ENCODE results near the gene DNASE1L1.

Gene DNASE1L1

DNA sequence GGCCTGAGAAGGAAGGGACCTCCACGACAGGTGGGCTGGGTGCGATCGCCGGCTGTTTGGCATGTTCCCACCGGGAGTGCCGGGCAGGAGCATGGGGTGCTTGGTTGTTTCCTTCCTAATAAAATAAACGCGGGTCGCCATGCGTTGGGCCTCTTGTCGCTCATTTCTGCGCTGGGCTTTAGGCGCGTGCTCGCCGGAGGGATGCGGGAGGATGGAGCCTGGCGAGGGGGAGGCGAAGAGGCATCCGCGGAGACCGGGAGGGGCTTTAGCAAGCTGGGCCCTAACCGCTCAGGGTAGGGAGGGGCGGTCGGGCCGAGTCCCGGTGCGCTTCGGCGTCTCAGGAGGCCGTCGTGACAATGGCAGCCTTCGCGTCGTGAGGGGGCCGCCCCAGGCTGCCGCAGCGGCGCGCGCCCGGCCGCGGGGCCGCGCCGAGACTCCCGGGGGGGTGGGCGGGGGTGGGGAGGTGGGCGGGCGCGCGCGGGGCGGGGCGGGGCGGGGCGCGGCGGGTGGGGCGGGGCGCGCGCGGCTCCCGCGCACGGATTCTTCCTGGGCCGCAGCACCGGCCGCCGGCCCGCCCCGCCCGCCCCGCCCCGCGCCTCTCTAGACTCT lies 27.4 kb upstream of the DNASE1L1 start:
- DNase-seq, result peak; percentile 46

DNA sequence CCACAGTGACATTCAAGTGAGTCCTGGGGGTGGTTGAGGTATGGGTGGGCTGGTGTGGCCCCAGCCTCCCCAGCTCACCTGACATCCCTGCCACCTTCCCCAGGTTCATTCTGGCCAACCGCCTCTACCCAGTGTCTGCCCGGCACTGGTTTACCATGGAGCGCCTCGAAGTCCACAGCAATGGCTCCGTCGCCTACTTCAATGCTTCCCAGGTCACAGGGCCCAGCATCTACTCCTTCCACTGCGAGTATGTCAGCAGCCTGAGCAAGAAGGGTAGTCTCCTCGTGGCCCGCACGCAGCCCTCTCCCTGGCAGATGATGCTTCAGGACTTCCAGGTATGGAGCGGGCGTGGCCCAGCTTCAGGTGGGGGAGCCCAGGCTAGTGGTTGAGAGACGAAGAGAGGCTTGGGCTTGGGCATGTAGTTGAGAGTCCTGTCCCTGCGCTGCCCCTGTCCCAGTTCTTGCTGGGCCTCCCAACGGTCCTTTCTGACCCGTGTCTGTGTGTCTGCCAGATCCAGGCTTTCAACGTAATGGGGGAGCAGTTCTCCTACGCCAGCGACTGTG lies 26.2 kb upstream of the DNASE1L1 start:
- no peak for DNase-seq

DNA sequence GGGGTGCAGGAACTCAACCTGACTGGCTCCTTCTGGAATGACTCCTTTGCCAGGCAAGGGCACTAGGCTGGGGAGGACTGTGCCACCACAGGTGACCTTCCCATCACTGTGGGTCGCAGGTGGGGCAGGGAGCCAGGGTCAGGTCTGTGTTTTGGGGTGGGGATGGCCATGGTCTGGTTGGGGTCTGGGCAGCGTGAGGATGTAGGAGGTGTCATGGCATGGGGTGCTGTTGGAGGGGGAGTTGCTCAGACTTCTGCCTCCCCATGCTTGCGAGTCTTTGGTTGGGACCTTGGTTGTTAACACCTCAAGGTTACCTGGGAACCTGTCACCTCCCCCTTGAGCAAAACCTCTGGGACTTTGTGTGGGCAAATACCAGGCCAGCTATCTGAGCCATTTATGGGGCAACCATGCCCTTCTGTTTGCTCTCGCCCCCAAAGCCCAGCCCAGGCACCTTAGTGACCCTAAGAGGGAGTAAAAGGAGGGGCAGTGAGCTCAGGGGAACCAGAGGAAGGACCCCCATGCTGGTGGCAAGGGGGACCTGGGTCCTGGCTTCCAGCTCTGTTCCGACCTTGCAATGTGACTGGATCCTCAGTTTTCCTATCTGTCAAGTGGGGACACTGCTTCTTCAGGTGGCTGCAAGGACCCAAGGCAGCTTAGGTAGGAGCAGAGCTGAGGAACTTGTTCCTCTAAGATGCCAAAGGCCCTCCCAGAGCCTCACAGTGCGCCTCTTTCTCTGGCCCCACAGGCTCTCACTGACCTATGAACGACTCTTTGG lies 25.5 kb upstream of the DNASE1L1 start:
- DNase-seq, result no peak

DNA sequence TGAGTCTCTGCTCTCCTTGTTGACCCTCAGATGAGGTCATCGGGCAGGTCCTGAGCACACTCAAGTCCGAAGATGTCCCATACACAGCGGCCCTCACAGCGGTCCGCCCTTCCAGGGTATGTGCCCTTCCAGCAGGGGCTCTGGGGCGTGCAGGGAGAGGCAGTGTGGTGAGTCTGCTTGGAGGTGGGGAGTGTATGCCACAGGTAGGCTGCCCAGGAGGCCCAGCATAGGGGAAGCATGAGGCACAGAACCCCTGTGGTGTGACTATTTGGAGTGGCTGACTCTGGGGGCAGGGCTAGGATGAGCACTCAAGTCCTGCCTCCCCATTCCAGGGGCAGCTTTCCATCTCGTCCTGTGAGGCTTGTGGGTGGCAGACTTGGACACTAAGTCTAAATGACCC lies 24.6 kb upstream of the DNASE1L1 start:
- no peak for DNase-seq

DNA sequence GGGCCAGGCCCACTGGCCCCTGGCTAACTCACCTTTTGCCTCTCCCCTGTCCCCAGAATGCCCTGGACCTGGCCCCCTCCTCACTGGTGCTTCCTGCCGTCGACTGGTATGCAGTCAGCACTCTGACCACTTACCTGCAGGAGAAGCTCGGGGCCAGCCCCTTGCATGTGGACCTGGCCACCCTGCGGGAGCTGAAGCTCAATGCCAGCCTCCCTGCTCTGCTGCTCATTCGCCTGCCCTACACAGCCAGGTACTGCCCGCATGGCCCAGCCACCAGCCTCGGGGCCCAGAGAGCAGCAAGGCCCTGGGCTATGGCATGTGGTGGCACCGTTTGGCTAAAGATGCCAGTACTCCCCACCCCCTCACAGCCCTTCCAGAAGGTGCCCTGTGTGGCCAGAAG lies 23.2 kb upstream of the DNASE1L1 start:
- DNase-seq, result no peak

DNA sequence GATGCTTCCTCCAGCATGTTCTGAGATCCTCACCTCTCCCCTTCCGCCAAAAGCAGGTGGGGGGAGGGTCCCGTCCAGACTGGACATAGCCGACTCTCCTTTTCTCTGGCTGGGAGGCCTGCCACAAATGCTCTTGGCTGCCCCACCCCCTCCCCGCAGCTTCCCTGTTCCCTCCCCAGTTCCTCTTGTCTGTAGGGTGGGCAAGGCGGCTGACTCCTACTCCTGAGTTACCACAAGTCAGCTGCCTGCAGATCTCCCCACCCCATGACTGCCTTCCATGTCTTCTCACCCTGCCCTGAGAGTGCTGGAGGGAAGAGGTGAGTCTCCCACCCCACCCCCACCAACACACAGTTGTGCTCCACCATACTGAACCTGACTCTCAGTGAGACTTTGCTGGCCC lies 22.3 kb upstream of the DNASE1L1 start:
- no peak for DNase-seq

DNA sequence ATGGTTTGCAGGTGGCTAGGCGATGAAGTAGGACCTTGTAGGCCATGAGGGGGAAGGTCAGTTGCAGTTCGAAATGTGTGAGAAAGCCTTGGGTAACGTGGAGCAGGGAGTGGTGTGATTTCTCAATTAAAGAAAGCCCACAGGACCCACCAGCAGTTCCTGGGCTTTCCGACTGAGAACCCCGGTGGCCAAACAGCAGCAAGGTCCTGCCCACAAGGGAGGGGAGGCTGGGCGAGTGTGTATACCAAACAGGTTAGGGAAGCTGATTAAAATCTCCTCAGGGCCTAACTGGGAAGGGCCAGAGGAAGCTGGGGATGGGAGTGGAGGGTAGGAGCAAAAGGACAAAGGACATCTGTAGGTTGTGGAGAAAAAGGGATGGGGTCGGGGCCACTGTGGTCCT lies 21.9 kb upstream of the DNASE1L1 start:
- DNase-seq, result no peak

DNA sequence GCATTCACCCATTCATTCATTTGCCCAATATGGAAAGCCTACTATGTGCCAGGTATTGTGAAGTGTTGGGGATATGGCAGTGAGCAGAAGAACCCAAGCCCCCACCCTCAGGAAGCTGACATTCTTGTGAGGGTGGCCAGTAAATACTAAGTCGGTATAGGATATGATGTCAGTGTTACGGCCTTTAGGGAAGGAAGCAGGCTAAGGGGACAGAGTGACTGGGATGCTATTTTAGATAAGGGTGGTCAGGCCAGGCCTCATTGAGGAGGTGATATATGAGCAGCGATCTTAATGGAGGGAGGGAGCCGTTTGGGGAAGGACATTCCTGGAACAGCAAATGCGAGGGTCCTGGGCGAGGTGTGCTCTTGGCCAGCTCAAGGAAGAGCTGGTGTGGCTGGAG lies 21.4 kb upstream of the DNASE1L1 start:
- no peak for DNase-seq

DNA sequence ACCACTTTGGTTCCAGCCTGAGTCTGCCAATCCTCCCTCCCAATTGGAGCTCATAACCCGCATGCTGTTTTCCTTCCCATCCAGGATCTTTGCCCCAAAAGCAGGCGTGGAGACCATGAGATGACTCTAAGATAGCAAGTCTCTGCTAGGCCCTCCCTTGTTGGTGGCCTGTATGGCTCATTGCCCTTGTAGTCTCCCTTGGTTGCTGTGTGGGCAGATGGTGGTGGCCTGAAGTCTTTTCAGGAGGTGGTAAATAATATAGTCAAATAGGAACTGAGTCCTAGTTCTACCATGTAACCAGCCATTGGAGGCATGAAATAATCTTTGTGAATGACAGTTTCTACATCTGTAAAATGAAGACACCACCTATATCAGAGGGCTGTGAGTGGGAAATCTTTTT lies 20.7 kb upstream of the DNASE1L1 start:
- DNase-seq, result no peak

DNA sequence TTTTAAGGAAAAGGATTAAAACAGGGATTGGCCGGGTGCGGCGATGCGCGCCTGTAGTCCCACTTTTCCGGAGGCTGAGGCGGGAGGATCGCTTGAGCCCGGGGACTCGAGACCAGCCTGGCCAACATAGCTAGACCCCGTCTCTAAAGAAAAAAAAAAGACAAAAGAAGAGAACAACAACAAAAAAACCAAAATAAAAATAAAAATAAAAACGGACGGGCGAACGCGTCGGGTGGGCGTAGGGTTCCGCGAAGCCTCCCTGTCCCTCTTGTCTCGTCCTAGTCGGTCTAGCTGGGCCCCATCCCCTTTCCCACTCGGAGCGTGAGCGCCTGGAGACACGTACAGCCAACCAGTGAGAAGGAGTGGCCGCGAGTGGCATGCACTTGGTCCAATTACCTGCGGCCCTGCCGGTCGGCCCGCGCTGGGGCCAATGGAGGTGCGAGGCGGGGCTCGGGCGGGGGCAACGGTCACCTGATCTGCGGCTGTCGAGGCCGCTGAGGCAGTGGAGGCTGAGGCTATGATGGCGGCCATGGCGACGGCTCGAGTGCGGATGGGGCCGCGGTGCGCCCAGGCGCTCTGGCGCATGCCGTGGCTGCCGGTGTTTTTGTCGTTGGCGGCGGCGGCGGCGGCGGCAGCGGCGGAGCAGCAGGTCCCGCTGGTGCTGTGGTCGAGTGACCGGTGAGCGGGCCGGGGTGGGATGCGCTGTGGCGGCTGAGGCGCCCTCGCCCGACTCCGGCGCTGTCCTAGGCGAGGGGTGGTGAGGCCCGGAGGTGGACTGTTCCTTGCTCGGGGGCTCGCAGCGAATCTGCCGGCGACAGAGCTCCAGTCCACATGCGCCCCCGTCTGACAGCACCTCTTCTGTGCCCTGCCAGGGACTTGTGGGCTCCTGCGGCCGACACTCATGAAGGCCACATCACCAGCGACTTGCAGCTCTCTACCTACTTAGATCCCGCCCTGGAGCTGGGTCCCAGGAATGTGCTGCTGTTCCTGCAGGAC lies 19.4 kb upstream of the DNASE1L1 start, which contains the start of gene ATP6AP1:
Gene ATP6AP1, plus strand, starts transcription at position 502 of the 996 bp plus-strand sequence. Its CDS starts 16 bp downstream, at position 518.
- DNase-seq, result peak; percentile 96

DNA sequence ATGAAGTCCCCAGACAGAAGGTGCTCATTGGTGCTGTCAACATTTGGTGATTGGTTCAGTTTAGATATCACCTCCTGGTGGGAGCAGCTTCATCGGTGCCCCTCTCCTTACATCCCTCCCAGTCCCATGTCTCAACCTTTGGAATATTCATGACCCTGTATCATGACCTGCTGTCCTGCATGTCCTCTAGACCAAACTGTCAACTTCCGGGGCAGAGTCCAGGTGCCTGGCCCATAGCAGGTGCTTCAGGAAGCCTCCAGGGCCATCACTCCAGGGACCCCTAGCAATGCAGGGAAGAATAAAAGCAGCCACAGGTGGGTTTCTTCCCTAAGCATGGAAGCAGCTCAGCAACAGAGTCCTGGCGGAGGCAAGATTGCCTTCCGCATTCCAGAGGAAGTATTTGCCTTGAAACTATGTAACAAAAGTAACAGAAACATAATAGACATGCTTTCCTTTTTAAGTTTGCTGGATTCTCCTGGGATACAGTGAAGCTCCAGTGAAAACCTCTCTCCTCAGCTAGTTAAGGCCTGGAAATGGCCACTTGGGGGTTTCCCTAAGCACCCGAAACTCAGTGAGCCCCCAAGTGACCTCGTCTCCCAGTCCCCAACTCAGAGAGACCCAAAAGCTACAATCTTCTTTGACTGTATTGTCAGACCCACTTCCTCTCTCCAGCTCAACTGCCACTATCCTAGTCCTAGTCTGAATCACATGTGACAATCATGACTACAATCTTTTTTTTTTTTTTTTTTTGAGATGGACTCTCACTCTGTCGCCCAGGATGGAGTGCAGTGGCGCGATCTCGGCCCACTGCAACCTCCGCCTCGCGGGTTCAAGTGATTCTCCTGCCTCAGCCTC lies 18.1 kb upstream of the DNASE1L1 start:
- no peak for DNase-seq

DNA sequence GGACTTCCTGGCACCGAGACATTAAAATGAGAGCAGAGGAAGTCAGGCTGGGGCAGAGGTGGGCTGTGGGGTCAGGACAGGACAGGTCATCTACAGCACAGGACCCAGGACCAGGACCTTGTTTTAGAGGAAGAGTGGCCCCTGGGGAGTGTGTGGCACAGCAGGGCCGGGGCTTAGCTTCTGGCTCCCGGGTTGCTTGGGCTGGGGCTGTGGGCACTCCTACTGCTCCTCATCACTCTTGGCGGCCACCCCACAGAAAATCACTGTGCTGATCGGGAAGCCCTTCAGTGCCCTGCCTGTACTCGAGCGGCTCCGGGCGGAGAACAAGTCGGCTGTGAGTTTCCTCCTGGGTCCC lies 11.3 kb upstream of the DNASE1L1 start:
- no peak for DNase-seq

DNA sequence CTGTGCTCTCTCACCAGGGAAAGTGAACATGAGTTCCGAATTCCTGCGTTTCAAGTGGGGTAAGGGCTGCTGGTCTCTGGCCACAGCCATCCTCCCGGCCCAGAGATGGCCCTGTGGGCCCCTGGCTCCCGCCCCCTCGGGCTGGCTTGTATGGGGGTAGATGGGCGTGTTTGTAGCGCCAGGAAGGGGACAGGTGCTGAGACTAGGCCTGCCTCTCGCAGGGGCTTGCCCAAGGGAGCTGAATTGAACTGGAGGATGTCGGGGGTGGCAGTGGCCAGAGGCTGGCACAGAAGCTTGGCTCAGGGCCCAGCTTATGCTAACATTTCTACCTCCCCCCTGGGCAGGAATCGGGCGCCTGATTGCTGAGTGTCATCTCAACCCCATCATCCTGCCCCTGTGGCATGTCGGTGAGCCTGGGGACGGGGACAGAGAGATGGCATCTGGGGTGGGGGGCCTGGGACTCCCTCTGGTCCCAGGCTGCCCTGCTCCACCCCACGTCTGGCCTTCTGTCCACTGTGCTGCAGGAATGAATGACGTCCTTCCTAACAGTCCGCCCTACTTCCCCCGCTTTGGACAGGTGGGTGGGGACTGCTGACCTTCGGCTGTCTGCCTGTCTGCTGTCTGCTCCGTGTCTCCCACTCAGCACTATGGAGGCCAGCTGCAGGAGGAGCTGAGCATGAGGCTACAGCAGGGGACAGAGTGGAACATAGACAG lies 10.8 kb upstream of the DNASE1L1 start:
- no peak for DNase-seq

DNA sequence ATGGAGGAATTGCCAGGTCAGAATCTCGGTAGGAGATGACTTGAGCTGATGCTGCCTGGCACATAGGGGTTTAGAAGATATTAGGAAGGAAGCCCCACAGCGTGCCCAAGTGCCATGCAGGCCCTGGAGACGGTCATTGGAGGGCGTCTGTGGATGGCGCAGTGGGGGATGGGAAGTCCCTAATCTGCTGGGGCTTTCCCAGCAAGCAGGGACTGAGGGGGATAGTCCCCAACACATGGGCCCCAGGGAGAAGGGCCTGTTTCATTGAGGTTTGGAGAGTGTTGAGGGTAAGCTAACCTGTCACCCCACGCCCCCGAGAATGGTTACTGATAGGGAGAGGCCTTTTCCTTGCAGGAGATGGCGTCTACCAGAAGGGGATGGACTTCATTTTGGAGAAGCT lies 10.1 kb upstream of the DNASE1L1 start:
- DNase-seq, result no peak

DNA sequence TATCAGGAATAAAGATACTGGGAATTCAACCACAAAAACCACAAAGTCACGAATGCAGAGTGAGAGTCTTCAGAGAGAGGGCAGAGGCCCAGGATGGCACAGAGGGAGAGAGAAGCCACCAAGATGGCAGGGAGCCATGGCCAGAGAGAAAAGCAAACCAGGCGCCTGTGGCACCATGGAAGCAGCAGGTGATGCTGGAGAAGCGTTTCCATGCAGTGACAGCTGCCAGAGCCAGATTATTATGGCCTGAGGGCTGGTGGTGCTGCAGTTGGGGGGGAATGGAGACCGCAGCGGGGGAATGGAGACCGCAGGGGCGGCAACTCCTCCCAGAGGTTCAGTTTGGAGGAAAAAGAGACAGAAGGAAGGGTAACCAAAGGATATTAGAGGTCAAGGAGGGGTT lies 8.1 kb upstream of the DNASE1L1 start:
- DNase-seq, result no peak

DNA sequence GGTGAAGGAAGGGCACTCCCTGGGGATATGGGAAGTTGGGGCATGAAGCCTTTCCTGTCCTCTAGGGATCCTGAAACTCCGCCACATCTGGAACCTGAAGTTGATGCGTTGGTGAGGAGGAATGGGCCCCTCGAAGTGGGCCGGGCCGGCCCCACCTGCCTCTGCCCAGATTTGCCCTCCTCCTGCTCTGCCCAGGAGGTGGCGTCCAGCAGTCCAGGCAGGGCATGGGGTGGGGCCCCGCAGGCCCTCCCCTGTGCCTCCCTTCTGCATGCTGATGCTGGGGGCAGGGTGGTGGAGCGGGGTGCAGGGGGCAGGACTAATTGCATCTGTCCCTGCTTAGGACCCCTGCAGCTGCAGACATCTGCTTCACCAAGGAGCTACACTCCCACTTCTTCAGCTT lies 4.1 kb upstream of the DNASE1L1 start:
- DNase-seq, result no peak

DNA sequence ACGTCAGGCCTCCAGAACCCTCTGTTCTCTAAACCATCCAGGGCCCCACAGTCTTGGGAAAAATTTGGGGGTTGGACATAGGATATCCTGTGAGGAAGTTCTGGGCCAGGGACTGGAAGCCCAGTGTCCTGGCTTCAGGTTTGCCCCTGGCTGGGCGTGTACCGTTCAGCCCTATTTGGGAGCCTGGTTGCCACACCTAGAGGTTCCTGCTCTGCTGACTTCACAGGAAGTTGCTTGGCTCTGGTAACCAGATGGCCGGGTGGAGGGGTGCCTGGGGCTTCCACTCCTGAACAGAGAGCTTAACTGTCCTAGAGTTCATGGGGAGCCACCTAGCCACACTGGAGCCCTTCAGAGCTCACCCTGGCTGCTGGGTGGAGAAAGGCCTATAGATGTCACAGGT lies 3.4 kb upstream of the DNASE1L1 start:
- DNase-seq, result no peak

DNA sequence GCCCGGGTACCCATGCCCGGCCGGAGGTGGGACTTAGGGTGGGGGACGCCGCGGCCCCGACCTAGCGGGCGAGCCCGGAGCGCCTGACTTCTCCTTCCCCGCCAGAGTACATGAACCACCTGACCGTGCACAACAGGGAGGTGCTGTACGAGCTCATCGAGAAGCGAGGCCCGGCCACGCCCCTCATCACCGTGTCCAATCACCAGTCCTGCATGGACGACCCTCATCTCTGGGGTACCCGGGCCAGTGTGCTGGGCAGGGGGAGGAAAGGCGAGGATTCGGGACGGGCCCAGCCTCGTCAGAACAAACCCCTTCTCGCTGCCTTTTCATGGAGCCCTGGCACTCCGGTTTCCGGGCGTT lies 2.9 kb upstream of the DNASE1L1 start:
- peak; percentile 74 for DNase-seq

DNA sequence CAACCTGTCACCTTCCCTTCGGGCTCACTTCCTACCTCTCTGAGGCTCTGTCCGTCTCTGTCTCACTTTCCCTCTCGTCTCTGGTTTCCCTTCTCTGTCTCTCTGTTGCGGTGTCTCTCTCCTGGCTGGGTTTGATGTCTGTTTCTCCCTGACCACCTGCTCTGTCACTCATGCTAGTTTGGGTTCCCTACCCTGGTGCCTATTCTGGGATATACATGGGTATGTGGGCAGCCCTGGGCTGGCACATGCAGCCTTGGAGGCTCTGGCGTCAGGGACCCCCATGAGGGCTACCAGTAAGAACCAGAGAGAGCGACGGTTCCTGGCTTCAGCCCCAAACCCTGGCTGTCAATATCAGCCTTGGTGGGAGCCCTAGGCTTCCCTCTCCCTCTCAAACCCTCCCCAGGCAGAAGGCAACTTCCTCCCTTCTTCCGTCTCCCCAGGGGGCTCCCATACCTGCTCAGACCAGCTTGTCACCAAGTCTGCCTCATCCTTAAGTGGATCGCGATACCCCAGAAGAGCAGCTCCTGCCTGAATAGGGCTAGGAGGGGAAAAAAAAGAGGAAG lies 314 bp downstream of the DNASE1L1 start:
- DNase-seq, result no peak

DNA sequence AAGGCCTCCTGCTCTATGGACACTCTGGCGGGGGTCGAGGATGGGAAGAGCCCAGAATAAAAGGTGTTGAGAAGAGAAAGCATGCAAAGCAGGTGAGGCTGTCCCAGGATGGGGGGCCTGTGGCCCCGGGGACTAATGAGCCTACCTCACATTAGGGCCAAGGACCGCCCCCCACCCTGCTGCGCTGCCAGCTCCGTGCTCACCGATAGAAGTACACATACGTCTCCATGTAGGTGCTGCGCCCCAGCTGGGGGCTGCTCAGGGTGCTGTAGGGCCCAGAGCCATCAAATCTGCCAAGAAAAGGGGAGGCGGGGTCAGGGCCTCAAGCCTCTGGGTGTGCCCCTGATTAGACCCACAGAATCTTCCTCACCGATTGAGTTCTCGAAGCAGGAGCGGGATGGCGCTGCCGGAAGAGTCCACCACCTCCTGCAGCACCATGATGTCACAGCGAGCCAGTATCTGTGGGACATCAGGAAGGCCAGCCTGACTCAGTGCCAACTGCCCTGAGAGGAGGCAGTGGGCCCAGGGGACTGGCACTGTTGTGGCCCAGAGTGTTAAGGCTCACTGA lies 4.3 kb downstream of the DNASE1L1 start:
- no peak for DNase-seq

DNA sequence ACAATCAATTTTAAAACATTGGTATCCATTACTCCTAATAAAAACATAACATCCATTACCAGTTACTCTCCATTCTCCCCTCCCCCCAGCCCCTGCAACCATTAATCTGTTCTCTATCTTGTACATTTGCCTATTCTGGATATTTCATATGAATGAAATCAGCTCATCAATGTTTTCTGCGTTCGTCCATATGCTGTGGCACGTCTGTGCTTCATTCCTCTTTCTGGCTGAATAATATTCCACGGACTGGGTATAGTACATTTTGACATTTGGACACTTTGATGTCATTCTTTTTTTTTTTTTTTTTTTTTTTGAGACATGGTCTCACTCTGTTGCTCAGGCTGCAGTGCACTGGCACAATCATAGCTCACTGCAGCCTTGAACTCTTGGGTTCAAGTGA lies 5.2 kb downstream of the DNASE1L1 start:
- DNase-seq, result no peak
